GM21515 (cell line): ENCODE results near the gene MED12L.

Experiments
- ATAC-seq: cut with Tn5 transposase; IDR thresholded peaks from one replicate; pipeline ENCODE4 v1.9.1; 2021; ENCODE audit not compliant: unreplicated experiment

The MED12L gene

DNA sequence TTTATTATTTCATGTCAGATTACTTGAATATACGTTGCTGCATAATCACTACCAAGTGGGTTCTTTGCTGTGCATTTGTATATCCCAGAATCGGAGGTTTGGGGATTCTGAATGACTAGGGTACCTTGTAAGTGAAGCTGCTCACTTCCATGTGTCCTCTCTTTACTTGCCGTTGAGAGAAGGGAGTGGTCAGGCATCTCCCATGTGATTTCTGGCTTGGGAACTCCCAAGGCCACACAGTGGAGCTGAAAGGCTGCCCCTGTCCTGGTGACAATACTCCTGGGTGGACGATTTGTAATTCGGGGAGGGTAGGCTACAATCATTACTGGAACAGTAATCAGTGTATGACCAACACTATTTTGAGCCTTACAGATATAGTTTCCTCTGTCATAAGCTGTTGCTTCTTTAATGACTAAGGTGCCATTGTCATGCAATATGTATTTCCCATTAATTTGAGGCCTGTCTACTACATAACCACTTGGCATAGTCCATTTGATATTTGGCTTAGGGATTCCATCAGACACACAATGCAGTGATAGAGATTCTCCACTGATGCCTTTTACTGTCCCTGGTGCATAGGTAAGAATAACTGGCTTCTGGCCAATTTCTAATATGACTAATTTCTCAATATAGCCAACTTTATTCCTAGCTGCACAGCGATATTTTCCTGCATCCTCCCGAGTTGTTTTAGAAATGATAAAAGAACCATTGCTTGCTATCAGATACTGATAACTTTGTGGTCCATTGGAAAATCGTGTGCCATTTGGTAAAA, 351.4 kb downstream of the MED12L start:
- no peak for ATAC-seq

DNA sequence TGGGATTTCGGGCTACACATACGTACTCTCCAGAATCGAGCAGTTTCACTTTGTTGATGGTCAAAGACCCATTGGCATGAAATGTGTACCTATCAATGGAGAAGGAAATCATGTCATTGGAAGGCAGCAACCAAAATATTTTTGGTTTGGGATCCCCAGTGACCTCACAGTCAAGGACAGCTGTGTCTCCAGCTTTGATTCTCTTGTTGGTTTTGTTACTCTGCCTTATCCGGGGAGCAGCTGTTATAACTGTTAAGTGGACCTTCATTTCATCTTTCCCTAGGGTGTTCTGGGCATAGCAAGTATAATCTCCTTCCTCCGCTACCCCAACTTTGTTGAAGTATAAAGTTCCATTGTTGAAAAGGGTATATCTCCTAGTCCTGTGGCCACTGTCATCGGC, 352.4 kb downstream of the MED12L start:
- no peak for ATAC-seq

- peak; percentile 83 for ATAC-seq
Measured at GRCh38 chr3:151439652-151440125, 354.2 kb downstream of the MED12L start.

- ATAC-seq: no peak
Measured at GRCh38 chr3:151440940-151441339, 355.5 kb downstream of the MED12L start.

DNA sequence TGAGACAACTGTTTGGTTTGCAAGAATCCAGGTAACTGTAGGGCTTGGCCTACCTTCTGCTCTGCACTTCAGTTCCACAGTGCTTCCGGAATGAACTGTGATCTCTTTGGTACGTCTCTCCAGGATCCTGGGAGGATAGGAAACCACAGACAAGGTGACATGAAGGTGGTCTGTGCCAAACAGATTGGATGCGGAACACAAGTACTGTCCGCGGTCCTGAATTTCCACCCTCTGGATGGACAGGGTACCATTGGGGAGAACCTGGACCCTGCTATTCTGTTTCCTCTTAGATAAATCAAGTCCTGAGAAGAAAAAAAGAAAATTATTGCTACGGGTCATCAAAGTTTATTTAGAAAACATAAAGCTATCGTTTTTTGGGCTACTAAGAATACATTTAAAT, 358.1 kb downstream of the MED12L start:
- no peak for ATAC-seq

GRCh38 chr3:151445273-151446001, 360.0 kb downstream of the MED12L start:
- ATAC-seq: no peak

DNA sequence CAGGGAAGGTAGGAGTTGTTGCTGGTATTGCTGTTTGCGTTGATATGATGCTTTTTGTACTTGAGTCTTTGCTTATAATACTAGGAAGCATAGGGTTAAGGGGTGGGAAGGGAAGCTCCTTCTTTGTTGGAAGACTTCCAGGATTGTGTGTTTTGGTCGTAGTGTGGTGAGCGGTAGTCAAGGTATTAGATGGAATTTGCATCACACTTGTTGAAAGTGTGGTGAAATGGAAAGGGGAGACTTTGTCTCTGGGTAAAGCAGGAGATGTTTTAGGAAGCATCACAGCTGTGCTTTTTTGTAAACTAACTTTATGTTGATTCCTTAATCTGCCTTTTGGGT, 360.5 kb downstream of the MED12L start:
- no peak for ATAC-seq

DNA sequence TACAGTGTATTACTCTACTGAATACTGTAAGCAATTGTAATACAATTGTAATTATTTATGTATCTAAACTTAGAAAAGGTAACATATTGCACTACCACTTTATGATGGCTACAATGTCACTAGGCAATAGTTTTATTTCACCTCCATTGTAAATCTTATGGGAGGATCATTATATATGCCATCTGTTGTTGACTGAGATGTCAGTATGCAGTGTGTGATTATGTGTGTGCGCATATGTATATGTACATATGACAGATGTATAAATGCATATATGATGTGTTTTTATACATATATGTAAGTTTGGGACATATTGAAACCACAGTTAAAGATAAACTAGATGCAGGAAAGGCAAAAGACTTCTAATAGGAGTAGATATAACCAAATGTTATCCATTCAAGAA, 366.9 kb downstream of the MED12L start:
- ATAC-seq: no peak

- ATAC-seq: no peak
Measured at GRCh38 chr3:151452841-151453240, 367.4 kb downstream of the MED12L start.

DNA sequence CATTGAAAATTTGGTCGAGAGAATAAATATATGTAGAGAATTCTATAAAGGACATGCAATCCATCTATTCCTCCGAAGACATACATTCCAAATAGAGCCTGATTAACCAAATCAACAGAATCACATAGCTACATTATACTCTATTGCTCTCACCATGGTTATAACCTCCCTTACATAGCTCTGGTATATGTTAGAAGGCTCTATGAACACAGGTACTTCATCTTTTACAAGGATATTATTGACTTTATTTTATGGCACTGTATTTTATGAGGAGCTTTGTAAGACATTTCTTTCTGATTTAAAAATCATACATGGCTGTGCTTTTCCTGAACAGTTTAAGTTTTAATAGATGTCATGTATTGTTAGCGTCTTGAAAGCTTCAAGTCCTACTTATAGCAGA, 370.6 kb downstream of the MED12L start:
- no peak for ATAC-seq

GRCh38 chr3:151459358-151459757, 373.9 kb downstream of the MED12L start:
- no peak for ATAC-seq

DNA sequence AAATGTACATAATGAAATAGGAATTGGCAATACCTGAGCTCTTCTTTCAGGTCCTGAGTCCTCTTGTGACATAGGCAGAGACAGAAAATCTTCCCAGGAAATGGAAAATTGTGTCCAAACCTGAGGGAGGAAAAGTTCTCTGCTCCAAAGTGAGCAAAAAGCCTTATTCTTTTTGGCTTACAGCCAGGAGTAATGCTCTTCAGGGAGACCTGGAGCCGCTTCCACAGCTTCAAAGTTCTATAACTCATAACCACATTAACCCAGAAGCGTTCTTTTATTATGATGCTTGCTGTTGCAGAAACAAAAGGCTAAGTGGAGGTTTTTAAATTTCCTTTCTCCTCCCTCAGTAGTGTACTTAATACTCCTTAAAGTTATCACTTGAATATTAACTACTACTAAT, 374.8 kb downstream of the MED12L start:
- ATAC-seq: no peak

DNA sequence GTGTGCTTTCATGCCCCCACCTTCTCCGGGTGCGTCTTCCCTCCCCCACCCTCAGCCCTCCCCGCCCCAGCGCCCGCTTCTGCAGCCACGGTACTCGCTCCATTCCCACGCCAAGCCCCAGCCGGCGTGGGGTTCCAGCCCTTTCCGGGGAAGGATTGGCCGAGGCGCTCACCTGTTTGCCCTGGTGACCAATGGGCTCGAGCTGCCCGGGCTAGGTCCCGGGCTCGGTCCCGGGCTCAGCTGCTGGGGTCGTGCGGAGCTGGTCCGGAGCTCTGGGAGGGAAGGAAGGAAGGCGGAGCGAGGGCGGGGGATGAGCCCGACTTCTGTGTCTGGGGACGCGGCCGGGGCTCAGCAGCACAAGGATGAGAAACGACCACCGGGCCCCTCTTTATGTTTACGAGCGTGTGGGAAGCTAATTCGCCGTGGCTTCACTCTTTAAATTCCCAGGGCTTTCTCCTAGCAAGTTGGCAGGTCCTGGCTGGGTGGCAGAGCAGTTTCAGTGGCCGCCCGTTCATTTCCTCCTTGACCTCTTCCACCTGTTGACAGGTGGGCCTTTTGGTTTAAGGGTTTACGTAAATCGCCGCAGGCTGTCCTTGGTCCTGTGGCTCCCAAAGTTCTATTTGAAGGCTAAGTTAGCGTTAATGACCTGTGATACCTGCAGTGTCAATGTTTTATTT, 375.4 kb downstream of the MED12L start, which contains the start of gene IGSF10:
Gene IGSF10, minus strand, starts transcription at position 288 of the 677 bp plus-strand sequence. CDS start 2,352 bp downstream, outside the sequence.
- ATAC-seq: no peak

- no peak for ATAC-seq
Measured at GRCh38 chr3:151462278-151462780, 376.9 kb downstream of the MED12L start.

DNA sequence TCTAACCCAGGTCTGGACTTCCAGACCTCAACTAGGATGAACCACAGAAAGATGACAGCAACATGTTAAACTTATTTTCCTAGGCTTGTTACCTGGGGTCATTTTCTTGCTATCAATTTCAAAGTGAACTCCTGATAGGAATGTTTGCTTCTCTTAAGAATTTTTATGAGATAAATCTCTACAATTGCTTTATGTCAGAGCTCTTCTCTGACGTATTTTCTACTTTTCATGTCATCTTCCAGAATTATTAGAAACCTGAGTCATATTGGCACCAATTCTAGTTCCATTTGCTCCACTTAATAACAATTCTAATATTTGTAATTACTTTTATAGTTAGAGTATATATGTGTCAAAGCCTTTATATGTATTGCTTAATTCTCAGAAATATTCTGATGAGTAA, 377.5 kb downstream of the MED12L start:
- ATAC-seq: no peak

GRCh38 chr3:151467069-151467468, 381.6 kb downstream of the MED12L start:
- ATAC-seq: no peak

DNA sequence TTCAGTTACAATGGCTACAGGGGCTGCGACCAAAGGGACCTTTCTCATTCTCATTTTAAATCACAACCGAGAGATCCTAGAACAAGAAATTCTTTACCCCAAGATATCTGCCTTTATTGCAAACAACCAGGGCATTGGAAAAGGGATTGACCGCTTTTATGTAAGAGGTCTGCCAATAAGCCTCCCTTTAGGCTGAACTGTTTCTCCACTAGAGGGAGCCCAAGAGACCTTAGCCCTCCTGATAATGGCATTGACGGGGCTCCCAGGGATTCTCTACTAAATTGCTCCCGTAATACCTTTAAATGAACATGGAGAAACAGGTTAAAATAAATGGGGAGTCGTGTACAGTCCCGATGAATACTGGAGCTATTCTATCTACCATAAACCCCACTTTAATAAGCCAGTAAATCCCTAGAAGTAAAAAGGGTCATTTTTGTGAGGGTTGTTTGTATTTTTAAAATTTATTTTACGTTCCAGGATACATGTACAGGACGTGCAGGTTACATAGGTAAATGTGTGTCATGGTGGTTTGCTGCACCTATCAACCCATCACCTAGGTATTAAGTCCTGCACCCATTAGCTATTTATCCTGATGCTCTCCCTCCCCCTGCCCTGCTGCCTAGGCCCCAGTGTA, 382.9 kb downstream of the MED12L start:
- ATAC-seq: peak; percentile 92

GRCh38 chr3:151476344-151477018, 391.0 kb downstream of the MED12L start:
- no peak for ATAC-seq

DNA sequence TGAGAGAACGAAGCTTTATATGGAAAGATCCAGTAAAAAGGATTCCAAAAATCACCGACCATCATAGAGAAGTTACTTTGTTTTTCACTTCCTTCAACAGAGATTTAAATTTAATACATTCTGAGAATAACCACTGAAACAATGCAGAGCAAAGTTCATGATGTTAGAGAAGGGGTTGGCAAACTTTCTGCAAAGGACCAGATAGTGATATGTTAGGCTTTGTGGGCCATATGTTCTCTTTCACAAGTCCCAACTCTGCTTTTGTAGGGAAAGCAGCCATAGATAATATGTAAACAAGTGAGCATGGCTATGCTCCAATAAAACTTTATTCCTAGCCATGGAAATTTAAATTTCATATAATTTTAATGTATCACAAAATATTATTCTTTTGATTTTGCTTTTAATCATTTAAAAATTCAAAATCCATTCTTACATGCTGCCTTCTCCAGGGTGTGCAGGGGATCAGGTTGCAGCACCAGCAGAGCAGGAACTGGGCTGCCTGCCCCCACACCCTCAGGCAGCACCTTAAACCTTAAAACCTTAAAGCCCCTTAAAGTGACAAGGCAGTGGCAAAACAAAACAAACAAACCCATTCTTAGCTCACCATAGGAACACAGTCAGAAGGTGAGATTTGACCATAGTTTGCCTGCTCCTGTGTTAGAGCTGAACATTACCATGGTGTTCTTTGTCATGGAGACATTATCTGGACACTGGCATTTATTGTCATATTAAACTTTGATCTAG, 392.3 kb downstream of the MED12L start:
- no peak for ATAC-seq

DNA sequence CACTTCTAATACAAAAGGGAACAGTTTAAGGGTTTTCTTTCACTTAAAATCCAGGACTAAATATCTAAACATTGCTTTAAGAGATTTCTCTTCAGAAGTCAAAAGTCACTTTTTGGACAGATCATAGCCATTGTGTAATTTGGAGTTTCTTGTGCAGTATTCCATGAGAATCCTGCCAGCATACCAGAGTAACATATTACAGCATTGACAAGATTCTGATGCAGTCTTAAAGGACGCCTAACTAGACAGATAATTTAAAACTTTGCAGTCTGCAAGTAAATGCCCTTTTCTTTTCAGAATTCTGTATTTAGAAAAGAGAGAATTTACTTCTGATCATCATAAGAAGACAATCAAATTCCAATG, 392.9 kb downstream of the MED12L start:
- ATAC-seq: no peak
